ENCODE results near the gene EEF1AKMT4. TPM values are rescaled to one million over a fixed set of nuclear protein-coding genes. Genes with fewer than 3 reads are reported as not detected.
A peak's percentile ranks its signal among the peaks of the same experiment; 100 is the strongest.

EEF1AKMT4 gene
- total RNA-seq, 1 experiment from 2014 or later = 8.1 TPM

DNA sequence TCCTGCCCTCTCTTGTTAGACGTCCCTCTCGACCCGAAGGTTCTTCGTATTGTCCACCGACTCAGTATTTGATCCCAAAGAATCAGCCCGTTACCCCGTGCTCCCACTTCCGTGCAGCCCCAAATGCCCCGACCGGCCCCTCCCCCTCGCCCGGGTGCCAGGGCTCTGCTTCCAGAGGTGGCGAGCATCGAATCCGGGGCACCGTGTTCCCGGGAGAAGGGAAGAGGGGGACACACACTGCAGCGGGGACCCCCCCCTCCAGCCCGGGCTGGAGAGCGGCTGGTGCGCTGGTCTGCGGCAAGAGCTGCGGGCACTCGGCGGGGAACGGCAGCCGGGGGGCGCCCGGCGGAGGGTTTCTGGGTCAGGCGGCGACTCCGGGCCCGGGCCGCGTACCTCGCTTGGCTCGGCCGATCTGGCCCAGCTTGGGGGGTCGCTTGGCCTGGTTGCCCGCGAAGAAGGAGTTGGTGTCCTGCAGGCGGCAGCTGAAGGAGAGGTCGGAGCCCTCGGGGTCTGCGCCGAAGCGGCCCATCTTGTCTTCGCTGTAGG, 11.3 kb downstream of the EEF1AKMT4 start:
- Histone ChIP-seq H3K9me3 (ENCODE audit: control insufficient read depth, low read depth, low read length) (no peaks in the 10 kb centered on the region), H4K91ac (ENCODE audit: insufficient read length, low read depth, low read length) (no peak overlapping the region), H3T11ph (ENCODE audit: low read length) (no peak overlapping the region), H3K79me2 (ENCODE audit: insufficient read depth, low read length) (no peaks in the 10 kb centered on the region), H3K18ac (ENCODE audit: insufficient read length, low read depth, low read length) (no peak overlapping the region), H3K27me3 (ENCODE audit: insufficient read depth, low read length) (peaks cover 14% of the 10 kb centered on the region; the same call in 1 of the 2 replicates), H3K4me2 (ENCODE audit: insufficient read depth, insufficient read length, low read length) (peak overlapping the region; percentile 85), H3K79me1 (ENCODE audit: insufficient read depth, low read depth, low read length, poor library complexity, severe bottlenecking) (no peaks in the 10 kb centered on the region), H3K23ac (ENCODE audit: insufficient read length, low read depth, low read length) (no peak overlapping the region), H2BK15ac (ENCODE audit: low read depth, low read length) (no peak overlapping the region), H3K9ac (ENCODE audit: extremely low read depth, insufficient read length, low read length) (no peak overlapping the region), H3K14ac (ENCODE audit: insufficient read depth, low read length) (no peak overlapping the region), H4K5ac (ENCODE audit: insufficient read length, low read depth, low read length) (no peak overlapping the region), H4K8ac (replicated peaks; ENCODE audit: insufficient read length, low read depth, low read length) (no peak overlapping the region), H3K4ac (ENCODE audit: low read depth, low read length) (no peak overlapping the region), H2AK5ac (ENCODE audit: insufficient read length, low read length) (no peak overlapping the region), H2BK12ac (ENCODE audit: insufficient read length, low read depth, low read length) (no peak overlapping the region), H2BK120ac (ENCODE audit: low read depth, low read length, poor library complexity, severe bottlenecking) (no peak overlapping the region), H3K23me2 (ENCODE audit: insufficient read length, low read depth, low read length, poor library complexity, severe bottlenecking) (peaks cover 21% of the 10 kb centered on the region), H2BK5ac (ENCODE audit: insufficient read length, low read length) (no peak overlapping the region), H4K20me1 (ENCODE audit: control insufficient read depth, insufficient read depth, insufficient read length) (no peaks in the 10 kb centered on the region), H2AFZ (ENCODE audit: low read length) (no peak overlapping the region), H3K27ac (ENCODE audit: insufficient read length, low read depth, low read length) (no peak overlapping the region), H3K4me1 (ENCODE audit: insufficient read depth, low read length) (no peaks in the 10 kb centered on the region), H3K56ac (ENCODE audit: insufficient read length, low read depth, low read length) (no peak overlapping the region), H2BK20ac (ENCODE audit: low read depth, low read length, poor library complexity, severe bottlenecking) (no peak overlapping the region)
- TF ChIP-seq, protein P1, sequence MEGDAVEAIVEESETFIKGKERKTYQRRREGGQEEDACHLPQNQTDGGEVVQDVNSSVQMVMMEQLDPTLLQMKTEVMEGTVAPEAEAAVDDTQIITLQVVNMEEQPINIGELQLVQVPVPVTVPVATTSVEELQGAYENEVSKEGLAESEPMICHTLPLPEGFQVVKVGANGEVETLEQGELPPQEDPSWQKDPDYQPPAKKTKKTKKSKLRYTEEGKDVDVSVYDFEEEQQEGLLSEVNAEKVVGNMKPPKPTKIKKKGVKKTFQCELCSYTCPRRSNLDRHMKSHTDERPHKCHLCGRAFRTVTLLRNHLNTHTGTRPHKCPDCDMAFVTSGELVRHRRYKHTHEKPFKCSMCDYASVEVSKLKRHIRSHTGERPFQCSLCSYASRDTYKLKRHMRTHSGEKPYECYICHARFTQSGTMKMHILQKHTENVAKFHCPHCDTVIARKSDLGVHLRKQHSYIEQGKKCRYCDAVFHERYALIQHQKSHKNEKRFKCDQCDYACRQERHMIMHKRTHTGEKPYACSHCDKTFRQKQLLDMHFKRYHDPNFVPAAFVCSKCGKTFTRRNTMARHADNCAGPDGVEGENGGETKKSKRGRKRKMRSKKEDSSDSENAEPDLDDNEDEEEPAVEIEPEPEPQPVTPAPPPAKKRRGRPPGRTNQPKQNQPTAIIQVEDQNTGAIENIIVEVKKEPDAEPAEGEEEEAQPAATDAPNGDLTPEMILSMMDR (conservative IDR thresholded peaks at IDR 0.05) = no peak
- Mint-ChIP-seq H3K27me3 (ENCODE audit: low read depth) (peaks cover 73% of the 10 kb centered on the region), H3K36me3 (ENCODE audit: insufficient read depth in 1 of 3, low read depth in 3 of 3) (peaks cover 0 to 8% (median 2%) of the 10 kb centered on the region in 3 experiments; a peak in 3 of 7 replicates), H3K27ac (peak overlapping the region in 1 of 3 experiments; percentile 12; a peak in 1 of 7 replicates), H3K4me3 (peak overlapping the region; percentile 81 to 86), H3K9me3 (no peaks in the 10 kb centered on the region), H3K4me1 (peaks cover 18 to 19% of the 10 kb centered on the region in 2 experiments)
- WGBS (ENCODE audit: extremely low coverage, insufficient read length, low lambda C conversion rate) = no CpG with 5 or more reads among the region's 49 CpGs
- DNase-seq = no peak
